ENCODE results near the gene ENPP1. TPM values are rescaled to one million over a fixed set of nuclear protein-coding genes. Genes with fewer than 3 reads are reported as not detected.

The ENPP1 gene
- total RNA-seq, 3 donors from 2014 or later = 12.7 to 23.4 (median 21.2) TPM

DNA sequence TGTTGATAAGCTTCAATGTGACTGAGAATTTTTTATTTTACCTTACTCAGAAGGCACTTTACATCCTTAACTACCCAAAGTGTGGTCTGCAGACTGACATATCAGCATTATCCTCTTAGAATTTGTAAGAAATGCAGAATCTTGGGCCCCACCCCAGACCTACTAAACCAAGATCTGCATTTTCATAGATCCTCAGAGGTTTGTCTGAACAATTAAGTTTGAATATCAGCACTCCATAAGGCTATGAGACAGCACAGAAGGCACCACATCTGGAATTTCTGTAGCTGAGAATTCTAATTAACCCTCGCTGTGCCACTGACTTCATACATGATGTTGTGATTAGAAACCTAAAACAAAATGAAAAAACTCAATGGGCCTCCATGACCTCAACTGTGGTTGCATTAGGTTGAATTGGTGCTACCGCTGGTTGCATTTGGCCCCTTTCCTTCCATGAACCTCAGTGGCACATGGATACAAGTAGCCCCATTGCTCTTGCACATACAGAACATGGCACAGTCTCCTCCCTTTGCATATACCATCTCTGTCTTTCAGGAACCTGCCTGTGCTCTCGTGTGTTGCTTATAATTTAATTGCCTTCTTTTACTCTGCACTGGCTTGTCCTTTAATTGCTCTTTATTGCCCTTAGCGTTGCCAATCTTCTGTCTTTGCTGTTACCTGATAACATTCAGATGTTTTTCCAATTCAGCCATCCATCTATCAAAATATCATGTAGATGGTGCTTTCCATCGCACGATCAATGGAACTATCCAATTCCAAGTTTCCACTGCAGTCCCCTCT lies 13.4 kb downstream of the ENPP1 start:
- DNase-seq (no peak), ATAC-seq (peak; percentile 73)
- Histone ChIP-seq H3K9me3 (no peaks in the 10 kb centered on the region), H3K4me3 (no peak overlapping the region), H3K36me3 (ENCODE audit: low read depth) (no peaks in the 10 kb centered on the region), H3K4me1 (ENCODE audit: low read depth) (peaks cover 3% of the 10 kb centered on the region)
- intact Hi-C loops (cut with DNase I, micrococcal nuclease) = no loop called here
- TF ChIP-seq, protein P1, sequence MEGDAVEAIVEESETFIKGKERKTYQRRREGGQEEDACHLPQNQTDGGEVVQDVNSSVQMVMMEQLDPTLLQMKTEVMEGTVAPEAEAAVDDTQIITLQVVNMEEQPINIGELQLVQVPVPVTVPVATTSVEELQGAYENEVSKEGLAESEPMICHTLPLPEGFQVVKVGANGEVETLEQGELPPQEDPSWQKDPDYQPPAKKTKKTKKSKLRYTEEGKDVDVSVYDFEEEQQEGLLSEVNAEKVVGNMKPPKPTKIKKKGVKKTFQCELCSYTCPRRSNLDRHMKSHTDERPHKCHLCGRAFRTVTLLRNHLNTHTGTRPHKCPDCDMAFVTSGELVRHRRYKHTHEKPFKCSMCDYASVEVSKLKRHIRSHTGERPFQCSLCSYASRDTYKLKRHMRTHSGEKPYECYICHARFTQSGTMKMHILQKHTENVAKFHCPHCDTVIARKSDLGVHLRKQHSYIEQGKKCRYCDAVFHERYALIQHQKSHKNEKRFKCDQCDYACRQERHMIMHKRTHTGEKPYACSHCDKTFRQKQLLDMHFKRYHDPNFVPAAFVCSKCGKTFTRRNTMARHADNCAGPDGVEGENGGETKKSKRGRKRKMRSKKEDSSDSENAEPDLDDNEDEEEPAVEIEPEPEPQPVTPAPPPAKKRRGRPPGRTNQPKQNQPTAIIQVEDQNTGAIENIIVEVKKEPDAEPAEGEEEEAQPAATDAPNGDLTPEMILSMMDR (IDR thresholded peaks at IDR 0.05) = no peak

DNA sequence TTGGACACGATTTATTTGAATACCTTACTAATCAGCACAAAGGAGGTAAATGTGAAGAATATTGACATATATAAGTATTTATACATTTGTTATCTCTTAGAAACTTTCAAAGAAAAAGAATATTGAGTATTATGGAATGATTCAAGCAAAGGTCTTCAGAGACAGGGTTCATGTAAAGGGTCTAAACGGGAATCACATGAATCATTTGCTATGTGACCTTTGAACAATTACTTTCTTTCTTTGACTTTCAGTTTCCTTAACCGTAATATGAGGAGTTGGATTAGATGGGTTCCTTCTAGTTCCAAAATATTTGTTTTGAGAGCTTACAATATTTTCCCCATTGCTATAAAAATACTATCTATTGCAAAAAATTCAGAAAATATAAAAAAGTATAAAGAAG lies 14.3 kb downstream of the ENPP1 start:
- no peak overlapping the region for H3K4me3 ChIP-seq
- H3K4me1 ChIP-seq (ENCODE audit: low read depth) = peaks cover 3% of the 10 kb centered on the region
- ATAC-seq = peak; percentile 68
- TF ChIP-seq, protein P1 (IDR thresholded peaks at IDR 0.05) = no peak
- H3K36me3 ChIP-seq (ENCODE audit: low read depth) = no peaks in the 10 kb centered on the region
- DNase-seq = no peak
- intact Hi-C loops (cut with DNase I, micrococcal nuclease) = no loop called here
- H3K9me3 ChIP-seq = no peaks in the 10 kb centered on the region

DNA sequence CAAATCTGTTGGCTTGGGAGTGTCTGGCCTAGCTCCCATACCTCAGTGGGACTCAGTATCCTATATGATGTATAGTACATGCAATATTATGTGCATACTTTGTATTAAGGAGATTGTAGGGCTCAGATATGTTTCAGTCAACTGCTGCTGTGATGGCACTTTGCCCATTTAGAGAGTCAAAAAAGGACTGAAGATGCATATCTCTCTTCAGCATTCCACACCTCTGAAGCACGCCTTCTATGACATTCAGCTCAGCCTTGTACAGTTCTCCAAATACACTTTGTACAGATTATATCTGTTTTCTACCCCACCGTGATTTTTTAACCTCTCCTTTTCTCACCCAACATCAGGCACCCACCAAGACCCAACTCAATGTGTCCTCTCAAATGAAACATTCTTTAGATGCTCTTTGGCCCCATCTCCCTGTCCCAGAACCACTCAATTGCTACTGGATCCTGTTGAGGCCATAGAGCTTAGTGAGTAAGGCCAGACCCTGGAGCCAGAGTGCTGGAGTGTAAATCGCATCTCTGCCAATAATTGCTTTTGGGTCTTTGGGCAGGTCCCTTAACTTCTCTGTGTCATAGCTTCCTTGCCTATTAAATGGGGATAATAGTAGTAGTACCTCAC lies 15.6 kb downstream of the ENPP1 start:
- Histone ChIP-seq H3K4me1 (ENCODE audit: low read depth) (peaks cover 3% of the 10 kb centered on the region), H3K4me3 (no peak overlapping the region), H3K9me3 (no peaks in the 10 kb centered on the region), H3K36me3 (ENCODE audit: low read depth) (no peaks in the 10 kb centered on the region)
- intact Hi-C loops (cut with DNase I, micrococcal nuclease) = no loop called here
- ATAC-seq = no peak
- DNase-seq = no peak
- TF ChIP-seq, protein P1 (IDR thresholded peaks at IDR 0.05) = no peak

DNA sequence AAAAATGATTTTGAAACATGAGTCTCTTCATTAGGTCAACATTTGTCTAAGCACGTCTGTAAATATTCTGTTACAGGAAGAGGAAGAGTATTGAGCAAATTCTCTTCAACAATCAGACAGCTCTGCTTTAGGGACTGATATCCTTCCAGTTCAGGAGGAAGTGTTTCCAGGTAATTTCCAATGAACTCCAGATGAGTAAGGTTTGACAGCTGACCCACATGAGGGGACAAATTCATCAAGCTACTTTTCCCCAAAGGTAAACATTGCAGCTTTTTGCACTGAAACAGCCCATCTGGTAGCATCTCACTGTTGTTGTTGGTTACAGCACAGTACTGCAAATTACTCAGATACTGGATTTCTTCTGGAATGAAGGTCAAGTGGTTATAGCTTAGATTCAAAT lies 18.1 kb downstream of the ENPP1 start:
- TF ChIP-seq, protein P1 (IDR thresholded peaks at IDR 0.05) = no peak
- intact Hi-C loops (cut with DNase I, micrococcal nuclease) = no loop called here
- ATAC-seq (no peak), DNase-seq (no peak)
- no peak overlapping the region for H3K4me3 ChIP-seq
- H3K4me1 ChIP-seq (ENCODE audit: low read depth) = peaks cover 3% of the 10 kb centered on the region
- no peaks in the 10 kb centered on the region for H3K9me3 ChIP-seq
- no peaks in the 10 kb centered on the region for H3K36me3 ChIP-seq (ENCODE audit: low read depth)

GRCh38 chr6:131828080-131828479 lies 20.3 kb downstream of the ENPP1 start:
- DNase-seq (no peak), ATAC-seq (no peak)
- intact Hi-C loops (cut with DNase I, micrococcal nuclease) = no loop called here
- Histone ChIP-seq H3K36me3 (ENCODE audit: low read depth) (no peaks in the 10 kb centered on the region), H3K9me3 (no peaks in the 10 kb centered on the region), H3K4me1 (ENCODE audit: low read depth) (no peaks in the 10 kb centered on the region), H3K4me3 (no peak overlapping the region)
- TF ChIP-seq, protein P1 (IDR thresholded peaks at IDR 0.05) = no peak
